Activated B cell treated with CpG ODN at 0.5 μM for 24 hours (primary cell): Measurements from ENCODE around the gene PRKCH. TPM values are rescaled to one million over a fixed set of nuclear protein-coding genes. Genes with fewer than 3 reads are reported as not detected.

ENCODE experiments used
- ATAC-seq: fragments of 200-7000 bp; cut with Tn5 transposase; one replicate; pipeline ENCODE4 v1.10.0; 2021; ENCODE audit warnings: low read depth, mild to moderate bottlenecking, moderate library complexity
- CTCF ChIA-PET: fragments of 350-600 bp; sonication (Branson Sonifier 250); formaldehyde crosslinking; loops from one replicate; lab custom pipeline; 2021; ENCODE audit warnings: antibody characterized with exemption; lab: Charles Lee
- POLR2A ChIA-PET: fragments of 350-600 bp; sonication (Branson Sonifier 250); formaldehyde crosslinking; loops from one replicate; lab custom pipeline; 2021; ENCODE audit warnings: antibody characterized with exemption; lab: Charles Lee
- DNase-seq: peaks from one replicate; pipeline ENCODE4 v3.0.0; 2022
- H3K27ac Mint-ChIP-seq: one replicate; pipeline ENCODE4 v1.8.0; 2020; ENCODE audit warnings: mixed read lengths
- H3K27me3 Mint-ChIP-seq: one replicate; pipeline ENCODE4 v1.8.0; 2021; ENCODE audit warnings: mixed read lengths
- H3K36me3 Mint-ChIP-seq: one replicate; pipeline ENCODE4 v1.8.0; 2021; ENCODE audit warnings: low read depth, mixed read lengths
- H3K4me1 Mint-ChIP-seq: one replicate; pipeline ENCODE4 v1.8.0; 2021; ENCODE audit warnings: mixed read lengths
- H3K4me3 Mint-ChIP-seq: one replicate; pipeline ENCODE4 v1.8.0; 2020; ENCODE audit warnings: mild to moderate bottlenecking, mixed read lengths
- H3K9me3 Mint-ChIP-seq: one replicate; pipeline ENCODE4 v1.8.0; 2020; ENCODE audit warnings: mixed read lengths
- CTCF ChIP-seq: fragments of 200-600 bp; IDR thresholded peaks from one replicate; pipeline ENCODE4 v1.8.0; 2022; ENCODE audit warnings: antibody characterized with exemption, mild to moderate bottlenecking
- intact Hi-C: fragments of 100-400 bp; cut with micrococcal nuclease; formaldehyde crosslinking; loops from one replicate; pipeline ENCODE4 v1.15.1; 2024
- total RNA-seq: library from RNA; stranded (reverse); gene quantifications from 2 replicates; pipeline ENCODE4 v1.2.3, GENCODE V29; 2022

PRKCH gene
- total RNA-seq, 1 donor from 2014 or later = 4.6 TPM

- POLR2A ChIA-PET = interaction anchor here (0.6 kb wide), 1 partner anchor 17 kb away, joined by 7 read pairs; no protein-coding TSS in a partner anchor
- intact Hi-C loops = no loop called here
Measured at GRCh38 chr14:61520576-61520975, 199.2 kb downstream of the PRKCH start.

GRCh38 chr14:61521773-61522172 is 200.4 kb downstream of the PRKCH start:
- no peak overlapping the region for H3K4me3 Mint-ChIP-seq
- peaks cover 17% of the 10 kb centered on the region for H3K4me1 Mint-ChIP-seq
- DNase-seq = no peak
- no peak for ATAC-seq
- H3K27me3 Mint-ChIP-seq = no peaks in the 10 kb centered on the region
- H3K27ac Mint-ChIP-seq = no peak overlapping the region
- no peaks in the 10 kb centered on the region for H3K36me3 Mint-ChIP-seq
- ChIA-PET CTCF (interaction anchor here (0.9 kb wide), 1 partner anchor 9 kb away, joined by 5 read pairs; no protein-coding TSS in a partner anchor), POLR2A (no interaction called here)
- H3K9me3 Mint-ChIP-seq = no peaks in the 10 kb centered on the region
- TF ChIP-seq CTCF = no peak
- intact Hi-C loops = no loop called here

More at GRCh38 chr14:61520576-61520975, 199.2 kb downstream of the PRKCH start:
- no peaks in the 10 kb centered on the region for H3K36me3 Mint-ChIP-seq
- no peak for ATAC-seq
- TF ChIP-seq CTCF = no peak
- no peak for DNase-seq
- peaks cover 17% of the 10 kb centered on the region for H3K4me1 Mint-ChIP-seq
- no peaks in the 10 kb centered on the region for H3K27me3 Mint-ChIP-seq
- H3K9me3 Mint-ChIP-seq = no peaks in the 10 kb centered on the region
- H3K27ac Mint-ChIP-seq = no peak overlapping the region
- CTCF ChIA-PET = interaction anchor here (1.6 kb wide), 1 partner anchor 9 kb away, joined by 9 read pairs; no protein-coding TSS in a partner anchor
- H3K4me3 Mint-ChIP-seq = no peak overlapping the region

GRCh38 chr14:61523751-61524150 is 202.4 kb downstream of the PRKCH start:
- TF ChIP-seq CTCF = no peak
- no peaks in the 10 kb centered on the region for H3K9me3 Mint-ChIP-seq
- ATAC-seq (no peak), DNase-seq (no peak)
- POLR2A ChIA-PET = interaction anchor here (0.9 kb wide), 1 partner anchor 46 kb away, joined by 3 read pairs; no protein-coding TSS in a partner anchor
- no peak overlapping the region for H3K4me3 Mint-ChIP-seq
- H3K27me3 Mint-ChIP-seq = no peaks in the 10 kb centered on the region
- intact Hi-C loops = no loop called here
- no peak overlapping the region for H3K27ac Mint-ChIP-seq
- CTCF ChIA-PET = no interaction called here
- peaks cover 6% of the 10 kb centered on the region for H3K4me1 Mint-ChIP-seq
- no peaks in the 10 kb centered on the region for H3K36me3 Mint-ChIP-seq

- TF ChIP-seq CTCF = no peak
- no peak overlapping the region for H3K4me3 Mint-ChIP-seq
- no peaks in the 10 kb centered on the region for H3K36me3 Mint-ChIP-seq
- H3K4me1 Mint-ChIP-seq = peaks cover 5% of the 10 kb centered on the region
- intact Hi-C loops = no loop called here
- H3K9me3 Mint-ChIP-seq = no peaks in the 10 kb centered on the region
- H3K27me3 Mint-ChIP-seq = no peaks in the 10 kb centered on the region
- DNase-seq = no peak
- no peak for ATAC-seq
- H3K27ac Mint-ChIP-seq = no peak overlapping the region
- ChIA-PET CTCF (no interaction called here), POLR2A (interaction anchor here (0.9 to 1.3 kb wide), 4 partner anchors 19 to 187 kb away, joined by 3 to 5 read pairs (median 4); no protein-coding TSS in a partner anchor)
Measured at GRCh38 chr14:61524211-61524806, 202.9 kb downstream of the PRKCH start.

- Mint-ChIP-seq H3K9me3 (no peaks in the 10 kb centered on the region), H3K27ac (peak overlapping the region; percentile 2), H3K4me3 (no peak overlapping the region), H3K4me1 (peaks cover 5% of the 10 kb centered on the region), H3K27me3 (no peaks in the 10 kb centered on the region), H3K36me3 (no peaks in the 10 kb centered on the region)
- ATAC-seq (no peak), DNase-seq (no peak)
- CTCF ChIA-PET = interaction anchor here (1.0 kb wide), 1 partner anchor 313 kb away, joined by 3 read pairs; no protein-coding TSS in a partner anchor
- POLR2A ChIA-PET = interaction anchor here (1.0 to 1.3 kb wide), 5 partner anchors 19 to 187 kb away, joined by 3 to 5 read pairs (median 3); no protein-coding TSS in a partner anchor
- intact Hi-C loops = loop anchor here (1.0 kb wide), 1 partner anchor 27 kb away; no protein-coding TSS in a partner anchor
- no peak for TF ChIP-seq CTCF
Measured at GRCh38 chr14:61524936-61525292, 203.5 kb downstream of the PRKCH start.
